Upper lobe of left lung (tissue), 4 donors: Measurements from ENCODE around the gene CSTPP1.

Experiments
- EP300 ChIP-seq, 4 donors: sonication (generic); formaldehyde crosslinking; IDR thresholded peaks; one replicate each; pipeline ENCODE4 v1.5.1; 2017; ENCODE audit warnings: antibody characterized with exemption in 4 of 4, control low read depth in 2 of 4
- POLR2A ChIP-seq, 4 donors: fragments of 450-650 bp; IDR thresholded peaks; one replicate each; pipeline ENCODE4 v1.5.1; 2016 to 2017; ENCODE audit warnings: antibody characterized with exemption in 4 of 4, mild to moderate bottlenecking in 2 of 4
- POLR2AphosphoS5 ChIP-seq, 2 donors: sonication (generic); formaldehyde crosslinking; IDR thresholded peaks; one replicate each; pipeline ENCODE4 v1.5.1; 2017; ENCODE audit warnings: antibody characterized with exemption in 2 of 2
- TF ChIP-seq, protein P1 (sequence below), 6 experiments: fragments of 450-650 bp in 4 of 6; fragments of 200-600 bp in 2 of 6; sonication (generic) in 2 of 6; IDR thresholded peaks; one replicate each; pipeline ENCODE4 v1.5.1; 2016 to 2019; ENCODE audit warnings: antibody characterized with exemption in 6 of 6

DNA sequence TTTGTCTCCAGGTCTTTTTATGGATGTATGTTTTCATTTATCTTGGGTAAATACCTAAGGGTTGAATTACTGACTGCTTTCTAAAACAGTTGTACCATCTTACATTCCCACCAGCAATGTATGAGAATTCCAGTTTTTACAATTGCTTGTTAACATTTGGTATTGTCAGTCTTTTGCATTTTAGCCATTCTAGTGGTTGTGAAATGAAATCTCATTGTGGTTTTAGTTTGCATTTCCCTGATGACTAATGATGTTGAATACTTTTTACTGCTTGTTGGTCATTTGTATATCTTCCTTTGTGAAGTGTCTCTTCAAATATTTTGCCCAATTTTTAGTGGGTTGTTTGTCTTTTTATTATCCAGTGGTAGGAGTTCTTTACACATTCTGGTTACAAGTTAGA is 147.4 kb downstream of the CSTPP1 start:
- TF ChIP-seq, protein P1, sequence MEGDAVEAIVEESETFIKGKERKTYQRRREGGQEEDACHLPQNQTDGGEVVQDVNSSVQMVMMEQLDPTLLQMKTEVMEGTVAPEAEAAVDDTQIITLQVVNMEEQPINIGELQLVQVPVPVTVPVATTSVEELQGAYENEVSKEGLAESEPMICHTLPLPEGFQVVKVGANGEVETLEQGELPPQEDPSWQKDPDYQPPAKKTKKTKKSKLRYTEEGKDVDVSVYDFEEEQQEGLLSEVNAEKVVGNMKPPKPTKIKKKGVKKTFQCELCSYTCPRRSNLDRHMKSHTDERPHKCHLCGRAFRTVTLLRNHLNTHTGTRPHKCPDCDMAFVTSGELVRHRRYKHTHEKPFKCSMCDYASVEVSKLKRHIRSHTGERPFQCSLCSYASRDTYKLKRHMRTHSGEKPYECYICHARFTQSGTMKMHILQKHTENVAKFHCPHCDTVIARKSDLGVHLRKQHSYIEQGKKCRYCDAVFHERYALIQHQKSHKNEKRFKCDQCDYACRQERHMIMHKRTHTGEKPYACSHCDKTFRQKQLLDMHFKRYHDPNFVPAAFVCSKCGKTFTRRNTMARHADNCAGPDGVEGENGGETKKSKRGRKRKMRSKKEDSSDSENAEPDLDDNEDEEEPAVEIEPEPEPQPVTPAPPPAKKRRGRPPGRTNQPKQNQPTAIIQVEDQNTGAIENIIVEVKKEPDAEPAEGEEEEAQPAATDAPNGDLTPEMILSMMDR (IDR thresholded peaks at IDR 0.05) = no peak
- TF ChIP-seq POLR2A (IDR thresholded peaks at IDR 0.05) (no peak), EP300 (IDR thresholded peaks at IDR 0.05) (no peak), POLR2AphosphoS5 (IDR thresholded peaks at IDR 0.05) (no peak)
